H9 (cell line): Measurements from ENCODE around the gene EEF1AKMT3. TPM values are rescaled to one million over a fixed set of nuclear protein-coding genes. Genes with fewer than 3 reads are reported as not detected.

Experiments
- DNase-seq: peaks from one replicate; pipeline ENCODE4 v3.0.0-alpha.2; 2017
- H2AFZ ChIP-seq: one replicate; pipeline ENCODE4 v1.6.1; 2013; ENCODE audit warnings: mild to moderate bottlenecking, low read length, control low read depth, moderate library complexity
- H2AK5ac ChIP-seq: 2 replicates; pipeline ENCODE4 v1.6.1; 2013; ENCODE audit warnings: low read length, control low read depth, mixed read lengths; ENCODE audit not compliant: insufficient read length
- H2BK120ac ChIP-seq: one replicate; pipeline ENCODE4 v1.6.1; 2013; ENCODE audit warnings: low read depth, mild to moderate bottlenecking, low read length, control low read depth, inconsistent platforms; ENCODE audit not compliant: poor library complexity, severe bottlenecking
- H2BK12ac ChIP-seq: 2 replicates; pipeline ENCODE4 v1.6.1; 2013; ENCODE audit warnings: low read length, control low read depth, mixed read lengths, low read depth; ENCODE audit not compliant: insufficient read length
- H2BK15ac ChIP-seq: 2 replicates; pipeline ENCODE4 v1.6.1; 2013; ENCODE audit warnings: low read depth, low read length, control low read depth
- H2BK20ac ChIP-seq: one replicate; pipeline ENCODE4 v1.6.1; 2013; ENCODE audit warnings: low read depth, mild to moderate bottlenecking, low read length, control low read depth, inconsistent platforms; ENCODE audit not compliant: poor library complexity, severe bottlenecking
- H2BK5ac ChIP-seq: 2 replicates; pipeline ENCODE4 v1.6.1; 2013; ENCODE audit warnings: low read length, control low read depth, mixed read lengths; ENCODE audit not compliant: insufficient read length
- H3K14ac ChIP-seq: 2 replicates; pipeline ENCODE4 v1.6.1; 2013; ENCODE audit warnings: low read length, control low read depth; ENCODE audit not compliant: insufficient read depth
- H3K18ac ChIP-seq: 2 replicates; pipeline ENCODE4 v1.6.1; 2013; ENCODE audit warnings: low read depth, mild to moderate bottlenecking, mixed read lengths, low read length, control low read depth; ENCODE audit not compliant: insufficient read length
- H3K23ac ChIP-seq: 2 replicates; pipeline ENCODE4 v1.6.1; 2013; ENCODE audit warnings: low read length, control low read depth, mixed read lengths, low read depth; ENCODE audit not compliant: insufficient read length
- H3K23me2 ChIP-seq: 2 replicates; pipeline ENCODE4 v1.6.1; 2013; ENCODE audit warnings: low read depth, mild to moderate bottlenecking, mixed read lengths, low read length, control low read depth; ENCODE audit not compliant: insufficient read length, poor library complexity, severe bottlenecking
- H3K27ac ChIP-seq: 2 replicates; pipeline ENCODE4 v1.5.1; 2013; ENCODE audit warnings: low read length, control low read depth, mixed read lengths, low read depth; ENCODE audit not compliant: insufficient read length
- H3K27me3 ChIP-seq: 2 replicates; pipeline ENCODE4 v1.6.1; 2013; ENCODE audit warnings: low read length, control low read depth, inconsistent platforms; ENCODE audit not compliant: insufficient read depth
- H3K4ac ChIP-seq: 2 replicates; pipeline ENCODE4 v1.6.1; 2013; ENCODE audit warnings: low read depth, mild to moderate bottlenecking, control low read depth, inconsistent platforms, low read length, moderate library complexity
- H3K4me1 ChIP-seq: 2 replicates; pipeline ENCODE4 v1.6.1; 2013; ENCODE audit warnings: low read length, control low read depth, inconsistent platforms; ENCODE audit not compliant: insufficient read depth
- H3K4me2 ChIP-seq: 2 replicates; pipeline ENCODE4 v1.6.1; 2013; ENCODE audit warnings: low read length, control low read depth, mixed read lengths; ENCODE audit not compliant: insufficient read length, insufficient read depth
- H3K56ac ChIP-seq: 2 replicates; pipeline ENCODE4 v1.6.1; 2013; ENCODE audit warnings: low read depth, mild to moderate bottlenecking, mixed read lengths, low read length, control low read depth; ENCODE audit not compliant: insufficient read length
- H3K79me1 ChIP-seq: 2 replicates; pipeline ENCODE4 v1.6.1; 2013; ENCODE audit warnings: low read depth, mild to moderate bottlenecking, moderate library complexity, low read length, control low read depth, inconsistent platforms; ENCODE audit not compliant: insufficient read depth, poor library complexity, severe bottlenecking
- H3K79me2 ChIP-seq: 2 replicates; pipeline ENCODE4 v1.6.1; 2013; ENCODE audit warnings: low read length, control low read depth, inconsistent platforms; ENCODE audit not compliant: insufficient read depth
- H3K9ac ChIP-seq: 2 replicates; pipeline ENCODE4 v1.6.1; 2013; ENCODE audit warnings: low read length, control low read depth, mixed read lengths; ENCODE audit not compliant: insufficient read length; ENCODE audit errors: extremely low read depth
- H3K9me3 ChIP-seq: one replicate; pipeline ENCODE4 v1.6.1; 2013; ENCODE audit warnings: low read depth, low read length, inconsistent platforms; ENCODE audit not compliant: control insufficient read depth
- H3T11ph ChIP-seq: one replicate; pipeline ENCODE4 v1.6.1; 2013; ENCODE audit warnings: mild to moderate bottlenecking, low read length, control low read depth, inconsistent platforms
- H4K20me1 ChIP-seq: one replicate; pipeline ENCODE4 v1.6.1; 2013; ENCODE audit not compliant: control insufficient read depth, insufficient read length, insufficient read depth
- H4K5ac ChIP-seq: 2 replicates; pipeline ENCODE4 v1.6.1; 2013; ENCODE audit warnings: low read depth, mild to moderate bottlenecking, mixed read lengths, low read length, control low read depth; ENCODE audit not compliant: insufficient read length
- H4K8ac ChIP-seq: replicated peaks from 2 replicates; pipeline ENCODE4 v1.6.1; 2013; ENCODE audit warnings: low read length, control low read depth, mixed read lengths, low read depth; ENCODE audit not compliant: insufficient read length
- H4K91ac ChIP-seq: 2 replicates; pipeline ENCODE4 v1.6.1; 2013; ENCODE audit warnings: low read depth, mild to moderate bottlenecking, moderate library complexity, mixed read lengths, low read length, control low read depth; ENCODE audit not compliant: insufficient read length
- H3K27ac Mint-ChIP-seq, 3 experiments: 2 replicates in 2 of 3; 3 replicates in 1 of 3; pipeline ENCODE4 v1.8.0; 2020 to 2021; ENCODE audit warnings: mixed read lengths in 3 of 3, mild to moderate bottlenecking in 1 of 3, moderate library complexity in 1 of 3
- H3K27me3 Mint-ChIP-seq: 2 replicates; pipeline ENCODE4 v1.8.0; 2021; ENCODE audit warnings: low read depth, mild to moderate bottlenecking, moderate library complexity, mixed read lengths
- H3K36me3 Mint-ChIP-seq, 3 experiments: 2 replicates in 2 of 3; 3 replicates in 1 of 3; pipeline ENCODE4 v1.8.0; 2020 to 2021; ENCODE audit warnings: low read depth in 3 of 3, mixed read lengths in 3 of 3; ENCODE audit not compliant: insufficient read depth in 1 of 3
- H3K4me1 Mint-ChIP-seq, 2 experiments: 2 replicates each; pipeline ENCODE4 v1.8.0; 2020; ENCODE audit warnings: mixed read lengths in 2 of 2
- H3K4me3 Mint-ChIP-seq, 2 experiments: 2 replicates in 1 of 2; 3 replicates in 1 of 2; pipeline ENCODE4 v1.8.0; 2020 to 2021; ENCODE audit warnings: mild to moderate bottlenecking in 2 of 2, mixed read lengths in 2 of 2, moderate library complexity in 1 of 2
- H3K9me3 Mint-ChIP-seq, 2 experiments: 2 replicates in 1 of 2; 3 replicates in 1 of 2; pipeline ENCODE4 v1.8.0; 2020; ENCODE audit warnings: mild to moderate bottlenecking in 2 of 2, mixed read lengths in 2 of 2, moderate library complexity in 1 of 2
- WGBS: extraction: QIAGEN DNeasy Blood & Tissue Kit; methylation state at CpG from one replicate; pipeline ENCODE4 v1.1.7; 2013; ENCODE audit warnings: missing lambda C conversion rate, low lambda C conversion rate, mixed read lengths; ENCODE audit not compliant: insufficient read length; ENCODE audit errors: extremely low coverage; 5-methylcytosine and 5-hydroxymethylcytosine counted together
- total RNA-seq: library from RNA; stranded (reverse); gene quantifications from 2 replicates; pipeline ENCODE4 v1.2.1, GENCODE V29; 2021
- TF ChIP-seq, protein P1 (sequence below): fragments of 200-600 bp; sonication (generic); conservative IDR thresholded peaks from 3 replicates; pipeline ENCODE4 v1.8.0; 2021; ENCODE audit warnings: antibody characterized with exemption, mild to moderate bottlenecking

EEF1AKMT3 gene
- total RNA-seq, 1 experiment from 2014 or later: 2.9 TPM

DNA sequence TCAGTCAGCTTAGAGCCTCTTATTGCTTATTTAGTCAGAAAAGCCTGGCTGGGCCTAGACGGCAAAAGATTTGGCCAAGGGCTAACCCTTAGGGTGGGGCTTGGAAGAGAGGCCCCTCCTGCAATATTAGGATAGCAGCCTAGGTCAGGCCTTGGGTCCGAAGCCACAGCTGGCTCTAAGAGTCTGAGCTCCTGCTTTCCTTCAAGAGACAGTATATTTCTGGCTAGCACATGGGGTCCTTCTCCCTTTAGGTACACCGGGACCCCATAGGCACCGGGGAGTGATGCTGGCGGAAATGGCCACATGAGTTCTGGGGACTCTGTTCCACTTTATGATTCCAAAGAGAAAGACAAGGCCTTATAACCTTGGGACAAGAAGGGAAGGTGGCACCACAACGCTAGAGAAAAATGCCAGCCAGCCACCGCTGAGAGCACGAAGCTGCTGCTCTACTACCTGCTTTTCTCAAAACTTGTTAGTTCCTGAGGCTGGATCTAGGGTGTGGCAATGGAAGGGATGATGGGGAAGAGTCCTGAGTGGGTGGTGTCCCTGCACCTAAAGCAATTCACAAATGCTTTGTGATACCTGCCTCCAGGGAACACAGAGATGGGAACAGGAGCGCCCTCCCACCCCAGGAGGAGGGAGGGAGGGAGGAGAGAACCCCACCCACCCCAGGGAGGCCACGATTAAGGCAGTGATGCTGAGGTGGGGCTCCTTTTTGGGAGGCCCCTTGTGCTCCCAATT is 49.2 kb downstream of the EEF1AKMT3 start:
- no peaks in the 10 kb centered on the region for H4K20me1 ChIP-seq
- no peak overlapping the region for H2AK5ac ChIP-seq
- H3K4me2 ChIP-seq: no peak overlapping the region
- H2BK5ac ChIP-seq: no peak overlapping the region
- H3K79me1 ChIP-seq: no peaks in the 10 kb centered on the region
- no peak overlapping the region for H3K4ac ChIP-seq
- no peak overlapping the region for H2BK12ac ChIP-seq
- H3K14ac ChIP-seq: no peak overlapping the region
- H3T11ph ChIP-seq: no peak overlapping the region
- no peak overlapping the region for H4K8ac ChIP-seq
- Mint-ChIP-seq H3K9me3 (no peaks in the 10 kb centered on the region), H3K27me3 (no peaks in the 10 kb centered on the region; the same call in 1 of the 2 replicates), H3K36me3 (peaks cover 34 to 60% (median 58%) of the 10 kb centered on the region in 3 experiments; a peak in 6 of 7 replicates), H3K27ac (no peak overlapping the region; a peak in 1 of 7 replicates), H3K4me3 (no peak overlapping the region), H3K4me1 (peaks cover 0 to 3% of the 10 kb centered on the region in 2 experiments; a peak in 1 of 4 replicates)
- H3K27ac ChIP-seq: no peak overlapping the region
- no peaks in the 10 kb centered on the region for H3K79me2 ChIP-seq
- no peaks in the 10 kb centered on the region for H3K9me3 ChIP-seq
- DNase-seq: no peak
- H2BK20ac ChIP-seq: no peak overlapping the region
- H3K23me2 ChIP-seq: no peaks in the 10 kb centered on the region
- no peak overlapping the region for H4K91ac ChIP-seq
- H2BK15ac ChIP-seq: no peak overlapping the region
- no peaks in the 10 kb centered on the region for H3K4me1 ChIP-seq
- TF ChIP-seq, protein P1, sequence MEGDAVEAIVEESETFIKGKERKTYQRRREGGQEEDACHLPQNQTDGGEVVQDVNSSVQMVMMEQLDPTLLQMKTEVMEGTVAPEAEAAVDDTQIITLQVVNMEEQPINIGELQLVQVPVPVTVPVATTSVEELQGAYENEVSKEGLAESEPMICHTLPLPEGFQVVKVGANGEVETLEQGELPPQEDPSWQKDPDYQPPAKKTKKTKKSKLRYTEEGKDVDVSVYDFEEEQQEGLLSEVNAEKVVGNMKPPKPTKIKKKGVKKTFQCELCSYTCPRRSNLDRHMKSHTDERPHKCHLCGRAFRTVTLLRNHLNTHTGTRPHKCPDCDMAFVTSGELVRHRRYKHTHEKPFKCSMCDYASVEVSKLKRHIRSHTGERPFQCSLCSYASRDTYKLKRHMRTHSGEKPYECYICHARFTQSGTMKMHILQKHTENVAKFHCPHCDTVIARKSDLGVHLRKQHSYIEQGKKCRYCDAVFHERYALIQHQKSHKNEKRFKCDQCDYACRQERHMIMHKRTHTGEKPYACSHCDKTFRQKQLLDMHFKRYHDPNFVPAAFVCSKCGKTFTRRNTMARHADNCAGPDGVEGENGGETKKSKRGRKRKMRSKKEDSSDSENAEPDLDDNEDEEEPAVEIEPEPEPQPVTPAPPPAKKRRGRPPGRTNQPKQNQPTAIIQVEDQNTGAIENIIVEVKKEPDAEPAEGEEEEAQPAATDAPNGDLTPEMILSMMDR: no peak
- H3K56ac ChIP-seq: no peak overlapping the region
- H2BK120ac ChIP-seq: no peak overlapping the region
- H3K23ac ChIP-seq: no peak overlapping the region
- no peak overlapping the region for H4K5ac ChIP-seq
- H2AFZ ChIP-seq: no peak overlapping the region
- no peak overlapping the region for H3K9ac ChIP-seq
- H3K27me3 ChIP-seq: no peaks in the 10 kb centered on the region
- H3K18ac ChIP-seq: no peak overlapping the region
- WGBS: no CpG with 5 or more reads among the region's 10 CpGs
